Measurements from ENCODE around the gene ARSB.
"Not testable (repeated sequence)": the region's sequence is repeated elsewhere in the genome, so short reads cannot be mapped to it uniquely, and the experiment has no call there.

ARSB gene

GRCh38 chr5:78909224-78909983 is 75.7 kb downstream of the ARSB start:
- not testable (repeated sequence) for H3K9ac ChIP-seq (ENCODE audit: low read depth, low read length); H3K9me3 ChIP-seq (ENCODE audit: control insufficient read depth, insufficient read depth, low read length); H3K36me3 ChIP-seq (ENCODE audit: insufficient read depth, low read length)
- peaks cover 14% of the 10 kb centered on the region for H3K4me1 ChIP-seq (ENCODE audit: insufficient read depth, low read length)

GRCh38 chr5:78908173-78909061 is 76.7 kb downstream of the ARSB start:
- Histone ChIP-seq H3K36me3 (ENCODE audit: insufficient read depth, low read length) (no peaks in the 10 kb centered on the region), H3K4me1 (ENCODE audit: insufficient read depth, low read length) (peaks cover 14% of the 10 kb centered on the region), H3K9ac (ENCODE audit: low read depth, low read length) (no peak overlapping the region), H3K9me3 (ENCODE audit: control insufficient read depth, insufficient read depth, low read length) (no peaks in the 10 kb centered on the region)

DNA sequence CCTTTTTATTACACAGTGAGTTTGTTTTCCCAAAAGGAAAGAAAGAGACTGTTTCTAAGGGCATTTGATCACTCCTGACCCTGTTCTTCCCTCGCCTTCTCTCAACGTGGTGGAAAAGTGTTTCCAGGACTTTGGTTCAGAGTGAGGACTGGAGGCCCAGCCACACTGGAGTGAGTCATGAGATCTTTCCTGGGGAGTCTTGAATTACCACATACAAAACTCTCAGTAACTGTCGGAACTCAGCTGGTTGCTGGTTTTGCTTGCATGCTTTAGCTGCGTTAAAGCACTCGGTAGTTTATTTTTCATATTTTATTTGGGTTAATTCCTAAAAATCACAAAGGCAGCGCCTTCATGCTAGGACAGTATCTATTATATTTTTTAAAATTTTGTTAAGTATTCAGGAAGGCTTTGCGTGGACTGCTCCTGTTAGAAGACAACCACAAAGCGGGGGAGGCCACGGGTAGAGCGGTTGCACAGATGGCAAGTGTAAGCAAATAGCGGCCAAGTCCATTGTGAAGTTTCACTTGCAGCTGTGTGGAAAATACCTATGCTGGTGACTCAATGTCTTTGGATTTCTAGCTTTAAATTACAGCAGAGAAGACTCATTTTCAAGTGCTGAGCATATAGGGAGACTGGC is 77.7 kb downstream of the ARSB start:
- Histone ChIP-seq H3K9ac (ENCODE audit: low read depth, low read length) (no peak overlapping the region), H3K36me3 (ENCODE audit: insufficient read depth, low read length) (no peaks in the 10 kb centered on the region), H3K4me1 (ENCODE audit: insufficient read depth, low read length) (peaks cover 14% of the 10 kb centered on the region), H3K9me3 (ENCODE audit: control insufficient read depth, insufficient read depth, low read length) (no peaks in the 10 kb centered on the region)

DNA sequence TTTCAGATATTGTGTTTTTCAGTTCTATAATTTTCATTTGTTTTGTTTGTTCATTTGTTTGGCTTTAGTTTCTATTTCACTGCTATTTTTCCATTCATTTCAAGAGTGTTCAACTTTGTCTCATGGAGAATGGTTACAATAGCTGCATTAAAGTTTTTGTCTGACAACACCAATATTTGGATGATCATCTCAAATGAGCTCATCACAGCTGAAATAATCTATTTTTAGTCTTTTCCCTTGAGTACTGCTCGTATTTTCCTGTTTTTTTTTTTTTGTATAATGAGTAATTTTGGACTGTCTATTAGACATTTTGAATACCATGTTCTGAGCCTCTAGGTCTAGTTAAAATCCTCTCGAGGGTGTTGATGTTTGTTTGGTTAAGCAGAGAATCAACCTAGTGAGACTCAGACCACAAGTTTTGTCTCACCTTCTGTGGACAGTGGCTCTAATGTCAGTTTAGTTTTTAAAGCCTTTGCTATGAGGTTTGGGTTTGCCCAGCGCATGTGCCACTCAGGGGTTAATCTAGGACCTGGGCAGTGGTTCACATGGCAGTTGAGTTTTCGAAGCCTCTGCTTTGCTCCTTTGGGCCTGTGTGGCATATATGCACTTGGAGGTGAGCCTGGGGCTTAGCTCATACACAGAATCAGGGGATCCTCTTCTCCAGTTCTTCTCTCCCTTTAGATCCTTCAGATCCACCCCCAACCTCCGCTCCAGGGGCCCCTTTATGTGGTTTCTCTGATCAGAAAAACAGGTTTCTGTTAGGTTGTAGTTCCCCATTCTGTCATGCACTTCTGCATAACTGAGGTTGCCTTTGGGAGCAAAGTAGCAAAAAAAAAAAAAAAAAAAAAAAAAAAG is 79.8 kb downstream of the ARSB start:
- Histone ChIP-seq H3K4me1 (ENCODE audit: insufficient read depth, low read length) (peaks cover 16% of the 10 kb centered on the region), H3K9me3 (ENCODE audit: control insufficient read depth, insufficient read depth, low read length) (no peaks in the 10 kb centered on the region), H3K9ac (ENCODE audit: low read depth, low read length) (no peak overlapping the region), H3K36me3 (ENCODE audit: insufficient read depth, low read length) (no peaks in the 10 kb centered on the region)

DNA sequence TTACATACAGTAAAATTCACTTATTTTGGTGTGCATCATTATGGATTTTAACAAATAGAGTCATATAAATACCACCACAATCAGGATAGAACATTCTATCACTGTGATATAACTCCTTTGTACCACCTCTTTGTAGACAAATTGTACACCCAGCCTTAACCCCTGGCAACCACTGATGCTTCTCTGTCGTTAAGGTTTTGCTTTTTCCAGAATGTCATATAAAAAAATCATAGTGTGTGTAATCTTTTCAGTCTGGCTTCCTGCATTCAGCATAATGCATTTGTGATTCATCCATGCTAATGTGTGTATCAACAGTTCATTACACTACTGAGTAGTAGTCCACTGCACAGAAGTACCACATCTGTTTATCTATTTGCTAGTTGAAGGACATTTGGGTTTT is 81.2 kb downstream of the ARSB start:
- peaks cover 19% of the 10 kb centered on the region for H3K4me1 ChIP-seq (ENCODE audit: insufficient read depth, low read length)
- H3K36me3 ChIP-seq (ENCODE audit: insufficient read depth, low read length) = no peaks in the 10 kb centered on the region
- no peak overlapping the region for H3K9ac ChIP-seq (ENCODE audit: low read depth, low read length)
- no peaks in the 10 kb centered on the region for H3K9me3 ChIP-seq (ENCODE audit: control insufficient read depth, insufficient read depth, low read length)

- H3K9me3 ChIP-seq (ENCODE audit: control insufficient read depth, insufficient read depth, low read length) = no peaks in the 10 kb centered on the region
- H3K9ac ChIP-seq (ENCODE audit: low read depth, low read length) = no peak overlapping the region
- H3K36me3 ChIP-seq (ENCODE audit: insufficient read depth, low read length) = no peaks in the 10 kb centered on the region
- H3K4me1 ChIP-seq (ENCODE audit: insufficient read depth, low read length) = peaks cover 14% of the 10 kb centered on the region
These were observed 81.8 kb downstream of the ARSB start for GRCh38 chr5:78903353-78903752.

DNA sequence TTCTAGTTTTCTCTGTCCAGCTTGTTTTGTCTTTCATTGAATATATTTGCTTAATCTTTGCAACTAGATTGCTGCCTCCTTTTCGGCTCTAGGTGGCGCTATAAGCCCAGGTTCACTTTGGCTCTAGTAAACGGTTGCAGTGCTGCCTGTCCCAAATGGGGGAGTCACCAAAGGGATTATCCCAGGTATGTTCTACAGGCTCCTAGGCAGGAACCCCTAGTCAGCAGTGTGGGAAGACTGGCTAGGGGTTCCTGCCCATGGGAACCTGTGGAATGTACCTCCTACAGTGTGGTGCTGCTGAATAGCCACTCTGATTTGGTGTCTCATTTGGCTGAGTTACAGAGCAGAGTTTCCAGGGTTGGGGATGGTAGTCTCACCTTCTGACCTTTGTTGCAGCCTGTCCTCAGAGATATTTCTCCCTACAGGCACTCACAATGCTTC is 85.2 kb downstream of the ARSB start:
- H3K9ac ChIP-seq (ENCODE audit: low read depth, low read length) = no peak overlapping the region
- peaks cover 6% of the 10 kb centered on the region; the same call in 1 of the 2 replicates for H3K4me1 ChIP-seq (ENCODE audit: insufficient read depth, low read length)
- no peaks in the 10 kb centered on the region for H3K9me3 ChIP-seq (ENCODE audit: control insufficient read depth, insufficient read depth, low read length)
- H3K36me3 ChIP-seq (ENCODE audit: insufficient read depth, low read length) = no peaks in the 10 kb centered on the region

DNA sequence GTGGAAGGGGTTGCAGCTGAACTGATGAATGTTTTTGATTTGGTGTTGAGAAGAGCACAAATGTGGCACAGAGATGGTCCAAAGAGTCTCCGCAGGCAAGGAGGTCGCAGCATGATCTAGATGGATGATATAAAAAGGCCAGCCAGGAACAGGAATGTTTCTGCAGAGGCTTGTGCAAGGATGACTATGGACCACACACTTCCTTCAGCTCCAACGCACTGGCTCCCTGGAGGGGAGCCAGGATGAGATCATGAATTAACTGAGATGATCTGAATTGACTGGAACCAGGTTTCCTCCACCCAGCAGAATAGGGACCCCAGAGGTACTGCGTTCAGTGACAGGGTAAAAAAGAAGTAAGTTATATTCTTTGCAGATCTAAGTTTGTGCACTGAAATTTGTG is 89.0 kb downstream of the ARSB start:
- Histone ChIP-seq H3K9ac (ENCODE audit: low read depth, low read length) (no peak overlapping the region), H3K4me1 (ENCODE audit: insufficient read depth, low read length) (peaks cover 6% of the 10 kb centered on the region; the same call in 1 of the 2 replicates), H3K36me3 (ENCODE audit: insufficient read depth, low read length) (no peaks in the 10 kb centered on the region), H3K9me3 (ENCODE audit: control insufficient read depth, insufficient read depth, low read length) (no peaks in the 10 kb centered on the region)

DNA sequence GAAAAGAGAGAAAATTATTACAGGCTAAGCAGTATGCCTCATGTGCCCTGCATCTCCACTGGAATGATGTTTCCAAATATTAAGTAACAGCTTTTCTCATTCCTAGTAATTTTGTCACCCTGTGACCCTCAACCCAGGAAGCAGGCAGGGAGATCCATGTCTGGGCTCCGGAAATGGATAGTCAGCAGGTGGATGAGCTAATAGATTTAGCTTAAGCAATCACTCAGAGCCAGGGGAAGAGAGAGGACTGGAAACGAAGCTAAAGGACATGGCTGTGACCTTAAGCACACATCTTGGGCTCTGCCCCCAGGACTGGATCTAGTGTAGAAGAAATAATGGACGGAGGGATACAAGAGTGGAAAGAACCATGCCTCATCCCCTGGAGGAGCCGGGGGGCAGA is 89.5 kb downstream of the ARSB start:
- Histone ChIP-seq H3K9ac (ENCODE audit: low read depth, low read length) (no peak overlapping the region), H3K9me3 (ENCODE audit: control insufficient read depth, insufficient read depth, low read length) (no peaks in the 10 kb centered on the region), H3K4me1 (ENCODE audit: insufficient read depth, low read length) (peaks cover 6% of the 10 kb centered on the region; the same call in 1 of the 2 replicates), H3K36me3 (ENCODE audit: insufficient read depth, low read length) (no peaks in the 10 kb centered on the region)

DNA sequence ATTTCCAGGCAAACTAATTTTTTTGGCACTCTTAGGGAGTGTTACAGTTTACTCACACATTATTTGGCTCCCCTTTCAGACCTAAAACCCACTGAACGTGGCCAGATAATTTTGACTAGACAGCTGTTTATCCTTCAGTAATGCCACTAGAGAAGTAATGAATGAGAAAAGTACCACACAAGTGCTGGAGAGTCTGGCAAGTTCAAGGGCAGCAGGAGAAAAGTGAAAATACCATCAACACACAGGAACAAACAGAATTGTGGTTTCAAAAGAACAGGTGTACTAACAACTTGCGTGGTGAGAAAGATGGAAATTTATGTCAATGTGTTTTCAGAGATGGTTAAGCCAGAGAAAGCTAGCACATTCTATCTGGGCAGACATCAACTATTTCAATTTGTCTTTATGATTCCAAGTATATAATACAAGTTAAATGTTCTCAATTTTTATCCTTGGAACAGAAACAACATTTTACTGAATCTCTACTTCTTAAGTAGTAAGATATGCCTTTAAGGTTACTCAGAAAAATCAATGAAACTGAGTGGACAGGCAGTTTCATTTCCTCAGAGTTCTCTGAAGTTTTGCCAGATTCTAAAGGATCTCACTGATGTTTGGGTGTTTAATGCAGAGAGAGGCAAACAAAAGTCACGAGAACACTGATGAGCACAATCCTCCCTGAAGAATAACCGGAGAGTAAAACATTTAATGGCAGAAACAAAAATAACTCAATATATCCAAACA is 91.0 kb downstream of the ARSB start:
- no peak overlapping the region for H3K9ac ChIP-seq (ENCODE audit: low read depth, low read length)
- no peaks in the 10 kb centered on the region for H3K4me1 ChIP-seq (ENCODE audit: insufficient read depth, low read length)
- no peaks in the 10 kb centered on the region for H3K36me3 ChIP-seq (ENCODE audit: insufficient read depth, low read length)
- no peaks in the 10 kb centered on the region for H3K9me3 ChIP-seq (ENCODE audit: control insufficient read depth, insufficient read depth, low read length)

DNA sequence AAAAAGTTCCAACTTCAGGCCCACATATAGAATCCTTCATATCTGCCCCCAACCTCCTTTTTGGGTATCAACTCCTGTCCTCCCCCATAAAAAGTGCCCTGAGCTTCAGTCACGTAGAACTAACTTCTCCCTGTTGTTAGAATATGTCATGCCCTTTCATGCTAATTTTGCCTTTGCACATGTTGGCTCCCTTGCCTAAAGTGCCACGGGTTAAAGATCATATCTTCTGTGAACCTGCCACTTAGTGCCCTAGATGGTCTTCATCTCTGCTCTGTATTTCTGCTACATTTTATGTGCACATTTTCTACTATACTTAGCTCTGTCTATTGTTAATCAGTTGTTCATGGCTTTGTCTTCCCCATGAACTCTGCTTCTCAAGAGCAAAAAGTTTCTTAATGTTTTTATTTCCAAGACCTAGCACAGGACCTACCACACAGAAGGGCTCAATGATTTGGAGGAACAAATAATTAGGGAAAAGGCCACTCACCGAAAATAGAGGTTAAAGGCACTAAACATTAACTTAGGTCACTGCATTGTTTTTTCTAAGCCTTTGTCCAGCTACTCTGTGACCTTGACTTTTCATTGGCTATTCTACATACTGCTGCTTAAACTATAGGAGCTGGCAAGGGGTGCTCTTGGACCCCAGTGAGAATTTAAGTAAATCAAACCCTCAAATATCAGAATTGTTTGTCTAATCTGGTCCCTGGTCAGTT is 94.3 kb downstream of the ARSB start:
- H3K36me3 ChIP-seq (ENCODE audit: insufficient read depth, low read length) = no peaks in the 10 kb centered on the region
- H3K4me1 ChIP-seq (ENCODE audit: insufficient read depth, low read length) = no peaks in the 10 kb centered on the region
- H3K9ac ChIP-seq (ENCODE audit: low read depth, low read length) = no peak overlapping the region
- H3K9me3 ChIP-seq (ENCODE audit: control insufficient read depth, insufficient read depth, low read length) = no peaks in the 10 kb centered on the region

DNA sequence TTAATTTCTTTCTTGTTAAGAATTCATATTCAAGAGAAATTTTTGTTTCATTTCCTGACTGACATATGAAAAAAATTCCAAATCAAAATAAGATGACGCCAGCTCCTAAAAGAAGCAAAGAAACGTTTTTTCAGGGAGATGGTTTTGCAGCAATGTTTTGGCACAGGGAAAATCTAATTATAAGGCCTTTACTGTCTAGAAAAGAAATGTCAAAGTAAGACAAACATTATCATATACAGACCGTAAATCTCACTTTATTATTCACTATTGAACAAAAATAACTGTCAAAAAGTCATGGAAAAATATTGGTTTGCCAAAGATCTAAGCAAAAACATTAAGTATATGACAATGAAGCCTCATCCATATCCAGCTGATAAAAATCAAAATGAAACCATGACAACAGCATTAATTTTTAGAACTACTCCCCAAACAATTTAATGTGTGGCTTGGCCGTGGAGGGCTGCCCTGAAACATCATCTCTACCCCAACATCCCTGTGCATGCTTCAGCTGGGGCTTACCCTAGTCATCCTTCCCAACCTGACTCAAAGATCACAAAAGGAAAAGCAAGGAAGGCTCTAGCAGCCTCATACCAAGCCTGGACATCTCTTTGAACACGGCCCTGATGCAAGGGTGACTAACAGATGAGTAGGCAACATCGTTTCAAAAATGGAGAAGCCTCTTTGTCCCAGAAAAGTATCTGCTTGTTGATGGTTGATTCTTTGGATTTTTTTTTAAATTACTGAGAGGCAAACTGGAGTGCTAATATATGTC is 95.6 kb downstream of the ARSB start:
- no peaks in the 10 kb centered on the region for H3K36me3 ChIP-seq (ENCODE audit: insufficient read depth, low read length)
- H3K9me3 ChIP-seq (ENCODE audit: control insufficient read depth, insufficient read depth, low read length) = no peaks in the 10 kb centered on the region
- no peak overlapping the region for H3K9ac ChIP-seq (ENCODE audit: low read depth, low read length)
- H3K4me1 ChIP-seq (ENCODE audit: insufficient read depth, low read length) = no peaks in the 10 kb centered on the region
